A549 (cell line): ENCODE results near the gene THUMPD2. TPM values are rescaled to one million over a fixed set of nuclear protein-coding genes. Genes with fewer than 3 reads are reported as not detected.

Experiments used
- ATAC-seq, 2 experiments: fragments of 200-7000 bp in 1 of 2; fragments of >200 bp in 1 of 2; cut with Nextera tagmentation in 1 of 2; cut with Tn5 transposase in 1 of 2; 3 replicates each; pipeline versions ENCODE4 v1.8.0 to v1.9.1; 2018 to 2020; ENCODE audit warnings: mild to moderate bottlenecking in 1 of 2, moderate library complexity in 1 of 2
- CTCF ChIA-PET: fragments of 300-600 bp; sonication (Branson Sonifier 250); formaldehyde crosslinking; extraction: SDS; loops from one replicate; lab custom pipeline; 2021; ENCODE audit warnings: antibody characterized with exemption, inconsistent platforms; lab: Yijun Ruan, JAX
- POLR2A ChIA-PET: fragments of 350-600 bp; formaldehyde crosslinking; extraction: SDS; loops from one replicate; lab custom pipeline; 2021; ENCODE audit warnings: antibody characterized with exemption, inconsistent platforms; lab: Yijun Ruan, JAX
- DNase-seq, 2 experiments: peaks; one replicate each; pipeline versions ENCODE4 v3.0.0 to v3.0.0-alpha.2; 2011 to 2016; ENCODE audit warnings: low read depth in 1 of 2, low spot score in 1 of 2
- FAIRE-seq: peaks from 2 replicates; lab custom pipeline; 2011; peaks lifted over from hg19 to GRCh38; lab: Jason Lieb, UNC
- H3K27ac ChIP-seq, 2 experiments: fragments of >200 bp; sonication (Bioruptor Twin); formaldehyde crosslinking; 3 replicates each; pipeline ENCODE4 v1.5.1; 2016 to 2017
- H3K4me1 ChIP-seq: fragments of >200 bp; sonication (Bioruptor Twin); formaldehyde crosslinking; 3 replicates; pipeline ENCODE4 v1.6.1; 2016
- H3K4me2 ChIP-seq: fragments of >200 bp; sonication (Bioruptor Twin); formaldehyde crosslinking; 3 replicates; pipeline ENCODE4 v1.6.1; 2016
- H3K4me3 ChIP-seq: fragments of >200 bp; sonication (Bioruptor Twin); formaldehyde crosslinking; 3 replicates; pipeline ENCODE4 v1.5.1; 2016
- H3K9me3 ChIP-seq: fragments of >200 bp; sonication (Bioruptor Twin); formaldehyde crosslinking; 3 replicates; pipeline ENCODE4 v1.6.1; 2016
- CEBPB ChIP-seq, 2 experiments: fragments of >200 bp in 1 of 2; sonication (Bioruptor Twin) in 1 of 2; formaldehyde crosslinking in 1 of 2; IDR thresholded peaks; 2 replicates each; pipeline ENCODE4 v1.6.1; 2012 to 2016
- CTCF ChIP-seq: fragments of >200 bp; sonication (Bioruptor Twin); formaldehyde crosslinking; IDR thresholded peaks from 3 replicates; pipeline ENCODE4 v1.5.1; 2016
- E2F6 ChIP-seq: IDR thresholded peaks from 2 replicates; pipeline ENCODE4 v1.6.1; 2012; ENCODE audit warnings: low read depth, borderline replicate concordance
- FOSL2 ChIP-seq, 2 experiments: fragments of 450-650 bp in 1 of 2; fragments of >200 bp in 1 of 2; sonication (Bioruptor Twin) in 1 of 2; formaldehyde crosslinking; IDR thresholded peaks; 2 replicates each; pipeline versions ENCODE4 v1.5.0 to v1.6.1; 2016 to 2020; ENCODE audit warnings: mild to moderate bottlenecking in 1 of 2, moderate library complexity in 1 of 2
- HES2 ChIP-seq: fragments of >200 bp; sonication (Bioruptor Twin); formaldehyde crosslinking; IDR thresholded peaks from 2 replicates; pipeline ENCODE4 v1.6.1; 2016
- HMGXB4 ChIP-seq: fragments of 250-450 bp; sonication (Bioruptor Pico); IDR thresholded peaks from 2 replicates; pipeline ENCODE4 v1.5.0; 2021; ENCODE audit warnings: mild to moderate bottlenecking, moderate library complexity, borderline replicate concordance
- JUN ChIP-seq, 2 experiments: fragments of >200 bp; sonication (Bioruptor Twin); formaldehyde crosslinking; IDR thresholded peaks; 2 replicates in 1 of 2; 3 replicates in 1 of 2; pipeline ENCODE4 v1.6.1; 2016 to 2017
- KDM5A ChIP-seq: fragments of 200-600 bp; sonication (generic); IDR thresholded peaks from 2 replicates; pipeline ENCODE4 v1.6.1; 2016; ENCODE audit warnings: antibody characterized with exemption, mild to moderate bottlenecking
- MAZ ChIP-seq: fragments of 150-350 bp; IDR thresholded peaks from 2 replicates; pipeline ENCODE4 v1.6.1; 2014; ENCODE audit warnings: antibody characterized with exemption, low read depth, low read length, borderline replicate concordance
- NFE2L2 ChIP-seq: fragments of 150-350 bp; conservative IDR thresholded peaks from 2 replicates; pipeline ENCODE4 v1.6.1; 2014; ENCODE audit warnings: low read length
- POLR2A ChIP-seq: IDR thresholded peaks from 2 replicates; pipeline ENCODE4 v1.6.1; 2012; ENCODE audit warnings: mild to moderate bottlenecking, low read length
- RAD21 ChIP-seq, 2 experiments: fragments of >200 bp in 1 of 2; sonication (Bioruptor Twin) in 1 of 2; formaldehyde crosslinking in 1 of 2; IDR thresholded peaks in 1 of 2; conservative IDR thresholded peaks in 1 of 2; 2 replicates in 1 of 2; 3 replicates in 1 of 2; pipeline ENCODE4 v1.6.1; 2012 to 2018; ENCODE audit warnings: inconsistent platforms in 1 of 2
- RCOR1 ChIP-seq: fragments of 150-350 bp; IDR thresholded peaks from 2 replicates; pipeline ENCODE4 v1.6.1; 2014; ENCODE audit warnings: antibody characterized with exemption, low read length, low read depth
- REST ChIP-seq: fragments of 200-600 bp; sonication (generic); IDR thresholded peaks from 2 replicates; pipeline ENCODE4 v1.6.1; 2016; ENCODE audit warnings: antibody characterized with exemption, mild to moderate bottlenecking, moderate library complexity
- RFX5 ChIP-seq: fragments of 450-650 bp; IDR thresholded peaks from 2 replicates; pipeline ENCODE4 v1.7.1; 2014; ENCODE audit warnings: antibody characterized with exemption, mild to moderate bottlenecking, moderate library complexity
- TP53 ChIP-seq: fragments of 250-450 bp; sonication (Bioruptor Pico); IDR thresholded peaks from 2 replicates; pipeline ENCODE4 v1.5.0; 2021; ENCODE audit warnings: mild to moderate bottlenecking, moderate library complexity
- ZC3H11A ChIP-seq: fragments of 450-650 bp; IDR thresholded peaks from 2 replicates; pipeline ENCODE4 v1.6.1; 2014; ENCODE audit warnings: antibody characterized with exemption, mild to moderate bottlenecking
- ZSCAN20 ChIP-seq: fragments of 250-450 bp; sonication (Bioruptor Pico); IDR thresholded peaks from 2 replicates; pipeline ENCODE4 v1.8.0; 2022; ENCODE audit warnings: mild to moderate bottlenecking, moderate library complexity
- WGBS: methylation state at CpG from one replicate; pipeline ENCODE4 v1.1.6; 2017; ENCODE audit errors: missing lambda C conversion rate; 5-methylcytosine and 5-hydroxymethylcytosine counted together
- polyA plus RNA-seq, 4 experiments: library from polyadenylated mRNA; depleted of rRNA in 3 of 4; stranded (reverse); fragments of >200 nt; fragmentation: RNase III in 1 of 4; extraction: RNeasy Plus Mini Kit Qiagen cat#74134 plus additional on column Dnase treatment in 1 of 4; gene quantifications; 2 replicates in 3 of 4; 3 replicates in 1 of 4; pipeline ENCODE4 v1.2.3, GENCODE V29; 2011 to 2017

THUMPD2 gene
- polyA plus RNA-seq, 2 of the 4 experiments (the other 2 are of a cell fraction) = 13.8 to 25.3 TPM

- ChIA-PET POLR2A (no interaction called here), CTCF (interaction anchor here (1.4 kb wide), 1 partner anchor 321 kb away, joined by 4 read pairs; no protein-coding TSS in a partner anchor)
- WGBS = 19% methylated on average over 1 of the region's 1 CpG
- peaks cover 19% of the 10 kb centered on the region; the same call in 2 of the 3 replicates for H3K9me3 ChIP-seq
- TF ChIP-seq ZSCAN20 (CRISPR knock-in tag) = no peak
- TF ChIP-seq KDM5A = no peak
- no peak for TF ChIP-seq HES2
- no peak for TF ChIP-seq FOSL2 (IDR thresholded peaks at IDR 0.05)
- TF ChIP-seq FOSL2 (CRISPR knock-in tag; IDR thresholded peaks at IDR 0.05) = no peak
- no peak for TF ChIP-seq RAD21 (conservative IDR thresholded peaks at IDR 0.05 in 1 of 2, IDR thresholded peaks at IDR 0.05 in 1 of 2)
- TF ChIP-seq CTCF = no peak
- no peak for TF ChIP-seq ZC3H11A
- no peak for TF ChIP-seq RFX5
- no peak for TF ChIP-seq MAZ
- no peak for TF ChIP-seq REST
- no peak for TF ChIP-seq TP53
- TF ChIP-seq HMGXB4 (CRISPR knock-in tag) = no peak
- no peak for TF ChIP-seq RCOR1
- TF ChIP-seq E2F6 = no peak
- TF ChIP-seq JUN (IDR thresholded peaks at IDR 0.05) = no peak
- TF ChIP-seq NFE2L2 = no peak
- TF ChIP-seq CEBPB (IDR thresholded peaks at IDR 0.05) = no peak
- ATAC-seq (no peak), DNase-seq (no peak), FAIRE-seq (no peak)
- H3K4me3 ChIP-seq = no peak overlapping the region
- no peak overlapping the region for H3K4me2 ChIP-seq
- no peaks in the 10 kb centered on the region for H3K4me1 ChIP-seq
- no peak overlapping the region for H3K27ac ChIP-seq
Observed at GRCh38 chr2:39701137-39701536, 77.9 kb downstream of the THUMPD2 start.

GRCh38 chr2:39697454-39697853 is 81.6 kb downstream of the THUMPD2 start:
- ChIA-PET POLR2A (no interaction called here), CTCF (interaction anchor here (0.6 to 3.3 kb wide), 33 partner anchors 9 to 639 kb away, joined by 3 to 28 read pairs (median 6); no protein-coding TSS in a partner anchor)
- Histone ChIP-seq H3K4me2 (no peak overlapping the region), H3K9me3 (peaks cover 19% of the 10 kb centered on the region; the same call in 2 of the 3 replicates), H3K4me3 (no peak overlapping the region), H3K4me1 (no peaks in the 10 kb centered on the region), H3K27ac (no peak overlapping the region)
- DNase-seq (no peak), ATAC-seq (peak; percentile 21 to 46; a peak in 3 of 6 replicates), FAIRE-seq (no peak)
- 4% methylated on average over 2 of the region's 2 CpGs for WGBS
- TF ChIP-seq POLR2A (no peak), CEBPB (IDR thresholded peaks at IDR 0.05) (no peak), RFX5 (no peak)
